Fibroblast of skin of left quadriceps (primary cell): Measurements from ENCODE around the gene GPR107.

Source experiments
- DNase-seq, 2 experiments: peaks; one replicate each; pipeline ENCODE4 v3.0.0-alpha.2; 2013; ENCODE audit warnings: low read depth in 2 of 2

The GPR107 gene

GRCh38 chr9:130110166-130110565 is 56.5 kb downstream of the GPR107 start:
- no peak for DNase-seq

- DNase-seq, result no peak
These were observed 56.9 kb downstream of the GPR107 start for GRCh38 chr9:130110596-130111021.

- no peak for DNase-seq
These were observed 58.3 kb downstream of the GPR107 start for GRCh38 chr9:130111786-130112537.

GRCh38 chr9:130112538-130113151 is 58.9 kb downstream of the GPR107 start:
- no peak for DNase-seq

DNA sequence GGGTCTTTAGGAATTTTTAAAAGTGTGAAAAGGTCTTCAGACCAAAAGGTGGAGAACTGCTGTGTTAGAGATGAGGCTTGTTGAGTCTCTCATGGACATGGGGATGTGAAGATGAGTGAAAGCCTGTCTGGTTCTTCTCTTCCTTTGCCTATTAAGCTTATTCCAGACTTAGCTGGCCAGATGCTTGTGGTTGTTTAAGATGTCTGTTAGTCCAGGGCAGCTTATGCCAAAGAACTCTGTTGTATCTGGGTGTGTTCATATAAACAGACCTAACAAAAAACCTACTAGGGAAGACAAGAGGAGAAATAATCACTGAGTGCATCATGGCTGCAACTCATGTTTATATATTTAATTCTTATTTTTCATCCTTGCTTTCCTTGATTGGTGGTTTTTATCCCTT is 61.0 kb downstream of the GPR107 start:
- no peak for DNase-seq

- no peak for DNase-seq
These were observed 62.6 kb downstream of the GPR107 start for GRCh38 chr9:130116346-130116745.

DNA sequence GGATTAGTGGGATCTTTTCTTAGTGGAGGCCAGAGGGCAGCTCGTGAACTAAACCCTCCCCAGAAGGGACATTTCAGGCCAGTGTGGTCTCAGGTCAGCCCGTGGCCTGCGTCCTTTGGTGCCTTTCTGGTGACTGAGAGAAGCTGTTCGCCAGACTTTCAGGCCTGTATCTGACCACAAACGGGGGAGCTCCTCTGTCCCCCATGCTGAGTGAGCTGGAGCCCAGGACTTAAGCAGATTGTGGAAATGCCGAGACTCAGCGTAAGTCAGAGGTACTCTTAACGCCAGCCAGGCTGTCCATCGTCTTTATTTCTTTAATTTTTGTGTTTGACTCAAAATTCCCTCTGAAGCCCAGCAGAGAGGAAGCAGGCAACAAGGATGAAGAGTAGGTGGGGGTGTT is 63.7 kb downstream of the GPR107 start:
- no peak for DNase-seq

DNA sequence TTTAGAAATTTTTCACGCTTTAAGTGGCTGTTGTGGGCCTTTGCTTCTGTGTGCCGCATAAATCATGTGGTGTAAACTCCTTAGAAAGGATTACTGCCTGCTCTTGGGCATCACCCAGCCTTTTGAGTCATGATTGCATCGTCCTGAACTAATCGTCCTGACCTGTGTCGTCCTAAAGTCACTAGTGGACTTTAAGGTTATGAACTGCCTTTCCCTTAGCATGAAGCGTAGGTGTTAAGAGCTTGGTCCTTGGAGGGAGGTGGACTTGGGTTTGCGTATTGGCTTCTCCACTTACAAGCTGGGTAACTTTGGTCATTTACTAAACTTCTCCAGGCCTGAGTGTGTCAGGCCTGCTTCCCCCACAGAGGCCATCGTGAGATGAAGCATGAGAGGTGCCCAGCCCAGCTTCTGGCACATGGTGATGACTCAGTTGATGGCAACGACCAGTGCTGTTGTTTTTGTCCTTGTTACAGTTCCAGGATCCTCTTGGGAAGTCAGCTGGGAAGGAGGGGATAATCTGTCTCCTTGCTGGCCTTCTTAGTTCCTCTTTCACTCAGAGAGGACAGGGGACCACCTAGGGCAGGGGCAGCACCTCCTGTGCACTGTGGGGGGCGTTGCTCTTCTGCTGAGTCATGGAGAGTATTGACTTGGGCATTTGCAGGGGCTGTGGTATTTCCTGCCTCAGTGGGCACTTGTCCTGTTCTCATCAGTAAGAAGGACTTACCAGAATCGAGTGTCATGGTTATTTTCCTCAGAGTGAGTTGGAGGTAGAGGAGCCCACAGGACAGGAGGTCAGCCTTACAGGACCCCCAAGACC is 64.3 kb downstream of the GPR107 start:
- DNase-seq, result peak in 1 of 2 experiments; percentile 7

DNA sequence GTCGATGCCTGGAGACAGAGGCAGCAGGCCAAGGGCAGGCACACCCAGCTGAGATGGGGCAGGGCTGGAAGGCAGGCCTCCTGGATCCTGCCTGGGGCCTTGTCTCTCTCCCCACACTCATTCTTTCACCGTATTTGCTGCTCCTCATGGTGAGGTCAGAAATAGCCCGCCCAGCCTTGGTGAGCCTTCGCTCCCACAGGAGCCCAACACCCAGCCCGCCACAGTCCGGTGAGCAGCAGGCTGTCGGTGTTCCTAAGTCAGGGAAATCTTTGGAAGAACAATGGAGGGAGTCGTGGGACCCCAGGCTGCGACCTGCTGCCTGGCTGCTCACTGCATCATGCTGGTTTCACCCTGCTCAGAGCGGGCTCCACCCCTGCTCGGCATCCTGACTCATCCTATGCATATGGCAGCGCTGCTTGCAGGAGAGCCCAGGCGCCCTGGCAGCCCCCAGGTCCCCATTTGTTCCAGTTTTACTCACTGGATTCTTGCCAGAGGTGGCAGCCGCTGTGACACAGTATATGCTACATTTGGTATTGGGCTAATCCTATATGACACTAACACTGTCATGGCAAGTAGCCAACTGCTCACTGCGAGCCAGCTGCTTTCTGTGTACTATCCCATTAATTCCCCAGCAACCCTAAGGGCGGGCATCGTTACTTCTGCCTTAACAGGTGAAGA is 65.3 kb downstream of the GPR107 start:
- DNase-seq, result peak in 1 of 2 experiments; percentile 15

- DNase-seq, result no peak
These were observed 66.0 kb downstream of the GPR107 start for GRCh38 chr9:130119519-130120298.

- DNase-seq, result no peak
These were observed 66.5 kb downstream of the GPR107 start for GRCh38 chr9:130120299-130120587.

GRCh38 chr9:130120832-130121231 is 67.1 kb downstream of the GPR107 start:
- no peak for DNase-seq

GRCh38 chr9:130122456-130122855 is 68.8 kb downstream of the GPR107 start:
- no peak for DNase-seq

GRCh38 chr9:130124085-130124860 is 70.6 kb downstream of the GPR107 start:
- DNase-seq, result no peak

DNA sequence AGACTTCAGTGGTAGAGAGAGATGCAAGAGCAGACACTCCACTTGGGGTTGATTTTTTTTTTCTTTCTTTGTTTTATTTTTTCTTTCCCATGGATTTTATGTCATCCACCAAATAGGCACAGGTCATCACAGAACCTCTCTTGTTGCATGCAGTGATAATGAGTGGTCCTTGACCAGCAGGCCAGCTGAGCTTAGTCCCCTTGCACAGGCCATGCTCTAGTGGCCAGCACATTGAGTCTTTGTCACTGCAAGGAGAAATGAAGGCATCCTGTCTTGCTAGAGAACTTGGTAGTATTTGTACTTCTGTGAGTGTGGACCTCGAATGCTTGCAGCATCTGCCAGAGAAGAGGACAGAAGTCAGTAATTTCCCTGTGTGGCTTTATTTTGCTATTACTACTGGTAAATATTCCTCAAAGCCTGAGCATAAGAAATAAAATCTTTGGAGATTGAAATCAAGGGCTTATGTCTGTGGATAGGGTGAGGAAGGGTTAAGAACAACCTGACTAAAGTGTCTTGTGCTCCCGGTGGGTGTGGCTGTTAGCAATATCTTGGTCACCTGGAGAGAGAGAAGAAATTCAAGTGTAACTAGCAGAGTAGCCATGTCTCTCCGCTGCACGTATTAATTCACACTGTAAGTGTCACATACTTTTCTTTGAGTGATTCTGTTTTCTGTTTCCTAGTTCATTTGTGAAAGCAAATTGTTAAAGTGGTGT is 73.2 kb downstream of the GPR107 start:
- no peak for DNase-seq

- DNase-seq, result no peak
These were observed 74.5 kb downstream of the GPR107 start for GRCh38 chr9:130128251-130128650.

GRCh38 chr9:130128733-130129431 is 75.2 kb downstream of the GPR107 start:
- DNase-seq, result peak; percentile 65 to 66

- no peak for DNase-seq
These were observed 75.8 kb downstream of the GPR107 start for GRCh38 chr9:130129432-130130061.

GRCh38 chr9:130132746-130133145 is 79.0 kb downstream of the GPR107 start:
- no peak for DNase-seq
